Astrocyte of the cerebellum (primary cell): ENCODE data around the gene RAB7A.
"Not testable (repeated sequence)": the region's sequence is repeated elsewhere in the genome, so short reads cannot be mapped to it uniquely, and the experiment has no call there.

Experiments used
- DNase-seq: peaks from one replicate; pipeline ENCODE4 v3.0.0-alpha.2; 2011; ENCODE audit warnings: low read depth
- H3K4me3 ChIP-seq: 2 replicates; pipeline ENCODE4 v1.5.1; 2011; ENCODE audit warnings: mild to moderate bottlenecking, low read depth, low read length, moderate library complexity
- in situ Hi-C: cut with HindIII; loops from 2 replicates; pipeline ENCODE4 v1.10.0; 2017; ENCODE audit warnings: low sequenced_read_pairs
- TF ChIP-seq, protein P1 (sequence below): IDR thresholded peaks from 2 replicates; pipeline ENCODE4 v1.5.1; 2012; ENCODE audit warnings: low read length, low read depth, moderate library complexity, mild to moderate bottlenecking; ENCODE audit errors: missing control alignments

RAB7A gene

GRCh38 chr3:128748557-128748956, 22.6 kb downstream of the RAB7A start:
- TF ChIP-seq, protein P1, sequence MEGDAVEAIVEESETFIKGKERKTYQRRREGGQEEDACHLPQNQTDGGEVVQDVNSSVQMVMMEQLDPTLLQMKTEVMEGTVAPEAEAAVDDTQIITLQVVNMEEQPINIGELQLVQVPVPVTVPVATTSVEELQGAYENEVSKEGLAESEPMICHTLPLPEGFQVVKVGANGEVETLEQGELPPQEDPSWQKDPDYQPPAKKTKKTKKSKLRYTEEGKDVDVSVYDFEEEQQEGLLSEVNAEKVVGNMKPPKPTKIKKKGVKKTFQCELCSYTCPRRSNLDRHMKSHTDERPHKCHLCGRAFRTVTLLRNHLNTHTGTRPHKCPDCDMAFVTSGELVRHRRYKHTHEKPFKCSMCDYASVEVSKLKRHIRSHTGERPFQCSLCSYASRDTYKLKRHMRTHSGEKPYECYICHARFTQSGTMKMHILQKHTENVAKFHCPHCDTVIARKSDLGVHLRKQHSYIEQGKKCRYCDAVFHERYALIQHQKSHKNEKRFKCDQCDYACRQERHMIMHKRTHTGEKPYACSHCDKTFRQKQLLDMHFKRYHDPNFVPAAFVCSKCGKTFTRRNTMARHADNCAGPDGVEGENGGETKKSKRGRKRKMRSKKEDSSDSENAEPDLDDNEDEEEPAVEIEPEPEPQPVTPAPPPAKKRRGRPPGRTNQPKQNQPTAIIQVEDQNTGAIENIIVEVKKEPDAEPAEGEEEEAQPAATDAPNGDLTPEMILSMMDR, result no peak
- in situ Hi-C loops, result no loop called here
- DNase-seq, result no peak
- no peak overlapping the region for H3K4me3 ChIP-seq

DNA sequence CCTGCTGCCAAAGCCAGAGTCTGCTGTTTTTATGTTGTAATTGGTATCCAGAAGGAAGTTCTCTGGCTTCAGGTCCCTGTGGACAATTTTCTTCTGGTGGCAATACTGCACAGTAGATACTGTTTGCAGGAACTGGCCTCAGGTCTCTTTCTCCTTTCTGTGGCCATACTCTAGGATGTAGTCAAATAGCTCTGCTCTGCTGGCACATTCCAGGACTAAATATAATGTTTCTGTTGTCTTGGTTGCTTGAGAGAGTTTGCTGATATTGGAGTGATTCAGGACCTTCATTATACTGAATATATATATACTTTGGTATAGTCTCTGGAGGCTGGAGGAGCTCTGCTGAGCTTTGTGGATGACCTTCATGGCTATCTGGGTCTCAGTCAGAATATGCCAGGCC, 23.1 kb downstream of the RAB7A start:
- TF ChIP-seq, protein P1, result no peak
- no peak overlapping the region for H3K4me3 ChIP-seq
- in situ Hi-C loops, result no loop called here
- no peak for DNase-seq

- DNase-seq, in situ Hi-C loops, H3K4me3 ChIP-seq: not testable (repeated sequence)
These were observed 23.6 kb downstream of the RAB7A start for GRCh38 chr3:128749561-128749960.

GRCh38 chr3:128753715-128754114, 27.7 kb downstream of the RAB7A start:
- no peak for DNase-seq
- in situ Hi-C loops, result loop anchor here (5.0 kb wide), 1 partner anchor 44 kb away; no protein-coding TSS in a partner anchor
- TF ChIP-seq, protein P1, result no peak
- no peak overlapping the region for H3K4me3 ChIP-seq

- in situ Hi-C loops, result no loop called here
- no peak overlapping the region for H3K4me3 ChIP-seq
- TF ChIP-seq, protein P1, result no peak
- DNase-seq, result no peak
These were observed 34.1 kb downstream of the RAB7A start for GRCh38 chr3:128760042-128760441.

DNA sequence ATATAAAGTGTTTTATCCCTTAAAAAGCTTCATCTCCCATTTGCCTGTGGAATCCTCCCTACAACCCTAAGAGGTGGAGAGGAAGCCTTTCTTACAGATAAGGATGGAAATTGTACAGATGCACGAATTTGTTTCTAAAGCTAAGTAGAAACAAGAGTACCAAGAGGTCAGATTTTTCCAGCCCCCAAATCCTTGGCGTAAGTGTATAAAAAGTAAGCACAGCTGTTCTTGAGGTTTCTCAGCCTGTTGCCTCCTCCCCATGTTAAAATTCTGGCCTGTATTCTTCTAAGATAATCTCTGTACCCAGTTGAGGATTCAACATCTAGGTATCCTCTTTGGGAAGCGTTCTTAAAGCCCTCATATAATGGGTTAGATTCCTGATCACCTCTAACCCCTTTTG, 34.9 kb downstream of the RAB7A start:
- in situ Hi-C loops, result no loop called here
- no peak overlapping the region for H3K4me3 ChIP-seq
- TF ChIP-seq, protein P1, result no peak
- no peak for DNase-seq

GRCh38 chr3:128761392-128761791, 35.4 kb downstream of the RAB7A start:
- TF ChIP-seq, protein P1, result no peak
- no peak overlapping the region for H3K4me3 ChIP-seq
- in situ Hi-C loops, result no loop called here
- DNase-seq, result no peak
